ENCODE data around the gene RPS6KA5.

GRCh38 chr14:90924621-90925340, 135.7 kb downstream of the RPS6KA5 start:
- TF ChIP-seq, protein P1, sequence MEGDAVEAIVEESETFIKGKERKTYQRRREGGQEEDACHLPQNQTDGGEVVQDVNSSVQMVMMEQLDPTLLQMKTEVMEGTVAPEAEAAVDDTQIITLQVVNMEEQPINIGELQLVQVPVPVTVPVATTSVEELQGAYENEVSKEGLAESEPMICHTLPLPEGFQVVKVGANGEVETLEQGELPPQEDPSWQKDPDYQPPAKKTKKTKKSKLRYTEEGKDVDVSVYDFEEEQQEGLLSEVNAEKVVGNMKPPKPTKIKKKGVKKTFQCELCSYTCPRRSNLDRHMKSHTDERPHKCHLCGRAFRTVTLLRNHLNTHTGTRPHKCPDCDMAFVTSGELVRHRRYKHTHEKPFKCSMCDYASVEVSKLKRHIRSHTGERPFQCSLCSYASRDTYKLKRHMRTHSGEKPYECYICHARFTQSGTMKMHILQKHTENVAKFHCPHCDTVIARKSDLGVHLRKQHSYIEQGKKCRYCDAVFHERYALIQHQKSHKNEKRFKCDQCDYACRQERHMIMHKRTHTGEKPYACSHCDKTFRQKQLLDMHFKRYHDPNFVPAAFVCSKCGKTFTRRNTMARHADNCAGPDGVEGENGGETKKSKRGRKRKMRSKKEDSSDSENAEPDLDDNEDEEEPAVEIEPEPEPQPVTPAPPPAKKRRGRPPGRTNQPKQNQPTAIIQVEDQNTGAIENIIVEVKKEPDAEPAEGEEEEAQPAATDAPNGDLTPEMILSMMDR (conservative IDR thresholded peaks at IDR 0.05; ENCODE audit: low read depth, low read length), result no peak
- no peak for TF ChIP-seq EZH2 (IDR thresholded peaks at IDR 0.05; ENCODE audit: low read length, unreplicated experiment)

All from PC-3 (cell line).